Measurements from ENCODE around the gene ATF7IP2.
"Not testable (repeated sequence)": the region's sequence is repeated elsewhere in the genome, so short reads cannot be mapped to it uniquely, and the experiment has no call there.

Gene ATF7IP2

GRCh38 chr16:10410469-10410868, 24.6 kb downstream of the ATF7IP2 start:
- TF ChIP-seq CSDC2 (CRISPR knock-in tag; IDR thresholded peaks at IDR 0.05): no peak
- TF ChIP-seq ISL1 (CRISPR knock-in tag; IDR thresholded peaks at IDR 0.05): no peak
- no peak for TF ChIP-seq ZNF70 (CRISPR knock-in tag; IDR thresholded peaks at IDR 0.05)
- ATAC-seq: no peak

- ATAC-seq: no peak
- no peak for TF ChIP-seq ZFP3 (CRISPR knock-in tag; IDR thresholded peaks at IDR 0.05)
- no peak for TF ChIP-seq TOX (CRISPR knock-in tag; IDR thresholded peaks at IDR 0.05; ENCODE audit: borderline replicate concordance)
- no peak for TF ChIP-seq ESRRG (CRISPR knock-in tag; IDR thresholded peaks at IDR 0.05)
- no peak for TF ChIP-seq ZNF70 (CRISPR knock-in tag; IDR thresholded peaks at IDR 0.05)
- TF ChIP-seq TSHZ2 (CRISPR knock-in tag; IDR thresholded peaks at IDR 0.05): no peak
- TF ChIP-seq RARB (CRISPR knock-in tag; IDR thresholded peaks at IDR 0.05): no peak
- TF ChIP-seq SNAI2 (CRISPR knock-in tag; IDR thresholded peaks at IDR 0.05): no peak
- no peak for TF ChIP-seq CREB5 (CRISPR knock-in tag; IDR thresholded peaks at IDR 0.05; ENCODE audit: low read depth)
Observed at GRCh38 chr16:10412935-10413601, 27.2 kb downstream of the ATF7IP2 start.

GRCh38 chr16:10418204-10418603, 32.3 kb downstream of the ATF7IP2 start:
- ATAC-seq: not testable (repeated sequence)

GRCh38 chr16:10419701-10420100, 33.8 kb downstream of the ATF7IP2 start:
- ATAC-seq: no peak
- TF ChIP-seq ZC3H10 (CRISPR knock-in tag; IDR thresholded peaks at IDR 0.05) (no peak), ISL1 (CRISPR knock-in tag; IDR thresholded peaks at IDR 0.05) (no peak), SNAI2 (CRISPR knock-in tag; IDR thresholded peaks at IDR 0.05) (no peak), ZNF70 (CRISPR knock-in tag; IDR thresholded peaks at IDR 0.05) (no peak)

GRCh38 chr16:10421596-10421995, 35.7 kb downstream of the ATF7IP2 start:
- TF ChIP-seq CREB5 (CRISPR knock-in tag; IDR thresholded peaks at IDR 0.05; ENCODE audit: low read depth) (no peak), OSR1 (CRISPR knock-in tag; IDR thresholded peaks at IDR 0.05) (no peak), ZFP30 (CRISPR knock-in tag; IDR thresholded peaks at IDR 0.05) (no peak)
- ATAC-seq: no peak

- no peak for ATAC-seq
- TF ChIP-seq ZC3H10 (CRISPR knock-in tag; IDR thresholded peaks at IDR 0.05) (no peak), TOX (CRISPR knock-in tag; IDR thresholded peaks at IDR 0.05; ENCODE audit: borderline replicate concordance) (no peak), SNAI2 (CRISPR knock-in tag; IDR thresholded peaks at IDR 0.05) (no peak), TSHZ2 (CRISPR knock-in tag; IDR thresholded peaks at IDR 0.05) (no peak), ZNF565 (CRISPR knock-in tag; conservative IDR thresholded peaks at IDR 0.05; ENCODE audit: low read depth) (no peak), CREB5 (CRISPR knock-in tag; IDR thresholded peaks at IDR 0.05; ENCODE audit: low read depth) (no peak), PPARA (CRISPR knock-in tag; IDR thresholded peaks at IDR 0.05; ENCODE audit: borderline replicate concordance) (no peak), ESRRG (CRISPR knock-in tag; IDR thresholded peaks at IDR 0.05) (no peak), PATZ1 (CRISPR knock-in tag; IDR thresholded peaks at IDR 0.05; ENCODE audit: borderline replicate concordance) (no peak), BACH2 (CRISPR knock-in tag; IDR thresholded peaks at IDR 0.05; ENCODE audit: borderline replicate concordance) (no peak), ZNF70 (CRISPR knock-in tag; IDR thresholded peaks at IDR 0.05) (no peak), ZNF8 (CRISPR knock-in tag; IDR thresholded peaks at IDR 0.05) (no peak), ISL1 (CRISPR knock-in tag; IDR thresholded peaks at IDR 0.05) (no peak)
Observed at GRCh38 chr16:10428433-10429168, 42.7 kb downstream of the ATF7IP2 start.
